ENCODE measurements around the gene RAB11FIP4.

Gene RAB11FIP4

DNA sequence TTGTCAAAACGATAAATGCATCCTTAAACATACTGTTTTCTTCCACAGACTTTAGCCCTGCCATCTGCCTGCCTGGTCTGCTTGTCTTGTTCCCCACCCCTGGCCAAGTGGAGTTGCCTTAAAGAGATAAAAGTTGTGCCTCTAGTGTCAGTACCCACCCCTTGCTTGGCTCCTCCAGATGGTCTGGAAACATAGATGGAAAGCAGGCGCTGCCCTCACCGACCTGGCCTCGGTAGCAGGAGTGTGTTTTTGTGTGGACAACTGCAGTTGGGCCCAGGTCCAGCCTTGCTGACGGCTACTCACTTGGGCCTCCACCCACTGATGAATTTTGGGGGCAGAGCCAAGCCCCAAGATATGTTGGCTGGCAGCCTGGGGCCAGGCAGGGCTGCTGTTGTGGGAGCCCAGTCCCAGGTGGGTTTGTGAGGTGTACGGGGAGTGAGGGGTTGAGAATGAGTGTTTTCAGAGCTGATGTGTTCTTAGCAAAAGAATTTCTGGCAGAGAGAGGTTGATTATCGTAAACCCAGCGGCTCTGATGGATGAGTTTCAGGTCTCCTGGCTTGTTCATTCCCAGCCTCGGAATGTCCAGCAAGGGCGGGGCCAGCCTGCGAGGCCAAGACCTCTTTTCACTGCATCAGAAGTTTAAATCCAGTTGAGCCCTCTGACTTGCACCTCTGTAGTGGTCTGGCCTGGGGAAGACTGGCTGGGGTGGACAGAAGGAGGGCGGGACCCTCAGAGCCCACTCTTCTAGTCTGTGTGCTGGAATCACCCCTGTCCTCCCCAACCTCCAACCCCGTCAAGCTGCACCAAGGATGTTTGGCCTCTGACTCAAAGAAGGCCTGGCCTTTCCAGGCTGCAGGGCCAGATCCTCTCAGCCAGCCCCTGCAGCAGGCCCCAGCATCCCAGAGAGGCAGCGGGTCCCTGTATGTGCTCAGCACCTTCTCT is 179.7 kb downstream of the RAB11FIP4 start:
- TF ChIP-seq, protein P1, sequence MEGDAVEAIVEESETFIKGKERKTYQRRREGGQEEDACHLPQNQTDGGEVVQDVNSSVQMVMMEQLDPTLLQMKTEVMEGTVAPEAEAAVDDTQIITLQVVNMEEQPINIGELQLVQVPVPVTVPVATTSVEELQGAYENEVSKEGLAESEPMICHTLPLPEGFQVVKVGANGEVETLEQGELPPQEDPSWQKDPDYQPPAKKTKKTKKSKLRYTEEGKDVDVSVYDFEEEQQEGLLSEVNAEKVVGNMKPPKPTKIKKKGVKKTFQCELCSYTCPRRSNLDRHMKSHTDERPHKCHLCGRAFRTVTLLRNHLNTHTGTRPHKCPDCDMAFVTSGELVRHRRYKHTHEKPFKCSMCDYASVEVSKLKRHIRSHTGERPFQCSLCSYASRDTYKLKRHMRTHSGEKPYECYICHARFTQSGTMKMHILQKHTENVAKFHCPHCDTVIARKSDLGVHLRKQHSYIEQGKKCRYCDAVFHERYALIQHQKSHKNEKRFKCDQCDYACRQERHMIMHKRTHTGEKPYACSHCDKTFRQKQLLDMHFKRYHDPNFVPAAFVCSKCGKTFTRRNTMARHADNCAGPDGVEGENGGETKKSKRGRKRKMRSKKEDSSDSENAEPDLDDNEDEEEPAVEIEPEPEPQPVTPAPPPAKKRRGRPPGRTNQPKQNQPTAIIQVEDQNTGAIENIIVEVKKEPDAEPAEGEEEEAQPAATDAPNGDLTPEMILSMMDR (IDR thresholded peaks at IDR 0.05; ENCODE audit: low read depth, low read length): no peak
- no peaks in the 10 kb centered on the region for H3K27me3 ChIP-seq (ENCODE audit: insufficient read depth, low read depth, severe bottlenecking)
- H3K4me3 ChIP-seq (ENCODE audit: low read depth, low read length): no peak overlapping the region
- no peaks in the 10 kb centered on the region for H3K36me3 ChIP-seq
- no peak for DNase-seq
- H3K27ac ChIP-seq: no peak overlapping the region
- no peaks in the 10 kb centered on the region for H3K9me3 ChIP-seq (ENCODE audit: severe bottlenecking)

DNA sequence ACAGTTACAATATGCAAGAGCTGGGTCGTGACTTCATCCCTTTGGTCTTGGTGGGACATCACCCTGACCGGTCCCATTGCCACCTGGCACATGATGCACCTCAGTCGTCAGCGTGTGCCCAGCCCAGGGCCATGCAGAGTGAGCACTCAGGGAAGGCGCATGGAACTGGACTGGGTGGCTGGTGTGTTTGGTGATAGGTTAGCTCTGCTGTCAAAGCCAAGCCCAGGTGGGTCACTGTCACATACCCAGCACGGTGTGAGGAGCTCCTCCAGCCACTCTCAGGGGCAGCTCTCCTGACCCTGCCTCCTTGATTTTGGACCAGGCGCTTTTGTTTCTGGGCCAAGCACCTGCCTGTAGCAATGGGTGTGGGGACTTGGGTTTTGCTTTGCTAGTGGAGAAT is 180.9 kb downstream of the RAB11FIP4 start:
- TF ChIP-seq, protein P1 (IDR thresholded peaks at IDR 0.05; ENCODE audit: low read depth, low read length): no peak

DNA sequence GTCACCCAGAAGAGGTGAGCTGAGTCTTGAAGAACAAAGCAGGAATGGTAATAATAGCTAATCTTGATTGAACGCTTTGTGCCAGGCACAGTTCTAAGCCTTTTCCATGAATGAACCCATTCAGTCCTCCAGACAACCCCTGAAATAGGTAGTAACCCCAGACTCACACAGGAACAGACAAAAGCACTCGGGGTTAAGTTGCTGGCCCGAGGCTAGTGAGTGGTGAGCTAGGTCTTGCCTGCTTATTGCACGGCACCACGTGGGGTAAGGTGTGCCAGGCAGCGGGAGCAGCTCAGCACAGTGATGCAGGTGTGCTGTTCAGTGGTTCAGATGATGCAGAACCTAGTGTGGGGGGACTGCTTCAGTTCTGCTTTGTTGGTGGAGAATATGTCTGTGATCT is 181.6 kb downstream of the RAB11FIP4 start:
- H3K27ac ChIP-seq: no peak overlapping the region

More for the DNA sequence above, 180.9 kb downstream of the RAB11FIP4 start:
- Histone ChIP-seq H3K9me3 (ENCODE audit: severe bottlenecking) (no peaks in the 10 kb centered on the region), H3K4me3 (ENCODE audit: low read depth, low read length) (no peak overlapping the region), H3K27ac (no peak overlapping the region), H3K36me3 (no peaks in the 10 kb centered on the region), H3K27me3 (ENCODE audit: insufficient read depth, low read depth, severe bottlenecking) (no peaks in the 10 kb centered on the region)
- DNase-seq: no peak

DNA sequence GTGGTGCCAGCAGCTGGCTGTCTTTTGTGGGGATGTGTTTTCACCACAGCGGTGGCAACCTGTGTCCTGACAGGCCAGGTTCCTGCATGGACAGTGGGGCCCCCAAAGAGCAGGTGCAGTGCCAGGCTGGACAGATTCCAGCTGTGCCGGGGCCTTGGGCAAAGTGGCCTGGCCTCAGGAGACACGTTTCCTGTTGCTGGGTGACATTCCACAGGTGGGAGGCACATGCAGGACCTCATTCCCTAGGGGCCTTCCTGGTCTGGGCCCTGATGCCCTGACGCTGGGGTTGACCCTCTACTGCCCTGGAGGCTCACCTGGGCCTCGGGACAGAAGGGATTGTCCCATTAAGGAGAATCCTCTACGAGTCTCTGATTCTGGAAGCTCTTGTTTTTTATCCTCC is 182.4 kb downstream of the RAB11FIP4 start:
- DNase-seq: no peak
- Histone ChIP-seq H3K4me3 (ENCODE audit: low read depth, low read length) (no peak overlapping the region), H3K27ac (no peak overlapping the region), H3K27me3 (ENCODE audit: insufficient read depth, low read depth, severe bottlenecking) (no peaks in the 10 kb centered on the region), H3K9me3 (ENCODE audit: severe bottlenecking) (no peaks in the 10 kb centered on the region), H3K36me3 (no peaks in the 10 kb centered on the region)
- TF ChIP-seq, protein P1 (IDR thresholded peaks at IDR 0.05; ENCODE audit: low read depth, low read length): no peak

More for the DNA sequence above, 181.6 kb downstream of the RAB11FIP4 start:
- H3K4me3 ChIP-seq (ENCODE audit: low read depth, low read length): no peak overlapping the region
- DNase-seq: no peak
- H3K27me3 ChIP-seq (ENCODE audit: insufficient read depth, low read depth, severe bottlenecking): no peaks in the 10 kb centered on the region
- TF ChIP-seq, protein P1 (IDR thresholded peaks at IDR 0.05; ENCODE audit: low read depth, low read length): no peak
- no peaks in the 10 kb centered on the region for H3K36me3 ChIP-seq
- no peaks in the 10 kb centered on the region for H3K9me3 ChIP-seq (ENCODE audit: severe bottlenecking)

DNA sequence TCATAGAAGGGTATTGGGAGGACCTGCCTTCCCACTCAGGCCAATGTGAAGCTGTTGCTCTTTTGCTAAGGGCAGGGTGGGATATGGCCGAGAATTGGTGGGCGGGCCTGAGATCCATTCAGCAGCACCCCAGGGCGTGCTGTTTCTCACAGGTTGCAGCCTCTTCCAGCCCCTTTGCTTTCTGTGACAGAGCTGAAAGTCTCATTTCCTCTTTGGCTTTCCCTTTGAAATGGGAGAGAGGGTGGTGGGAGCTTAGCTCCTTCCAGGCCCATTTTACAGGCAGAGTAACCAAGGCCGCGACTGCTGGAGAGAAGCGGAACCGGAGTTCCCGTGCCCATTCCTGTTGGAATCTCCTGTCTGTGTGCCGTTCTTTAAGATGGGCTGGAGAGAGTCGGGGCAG is 183.0 kb downstream of the RAB11FIP4 start:
- DNase-seq: no peak
- no peak overlapping the region for H3K27ac ChIP-seq

More for the DNA sequence above, 183.0 kb downstream of the RAB11FIP4 start:
- TF ChIP-seq, protein P1 (IDR thresholded peaks at IDR 0.05; ENCODE audit: low read depth, low read length): no peak
- Histone ChIP-seq H3K27me3 (ENCODE audit: insufficient read depth, low read depth, severe bottlenecking) (no peaks in the 10 kb centered on the region), H3K4me3 (ENCODE audit: low read depth, low read length) (no peak overlapping the region), H3K9me3 (ENCODE audit: severe bottlenecking) (no peaks in the 10 kb centered on the region), H3K36me3 (no peaks in the 10 kb centered on the region)

Measured in WERI-Rb-1 (cell line).